KG1 (cell line): ENCODE measurements around the gene CTDSPL.

Source experiments
- DNase-seq: peaks from one replicate; lab custom pipeline; 2025; lab: John Stamatoyannopoulos, UW

Gene CTDSPL

GRCh38 chr3:37988931-37989525 is 127.3 kb downstream of the CTDSPL start:
- DNase-seq, result no peak

GRCh38 chr3:37989821-37990480 is 128.3 kb downstream of the CTDSPL start:
- DNase-seq, result no peak

- no peak for DNase-seq
Observed at GRCh38 chr3:37990527-37990926, 128.8 kb downstream of the CTDSPL start, which contains the start of gene VILL. TSS of gene VILL (plus strand) at chr3:37990786. CDS start at chr3:37993673, 2,887 bp downstream.

DNA sequence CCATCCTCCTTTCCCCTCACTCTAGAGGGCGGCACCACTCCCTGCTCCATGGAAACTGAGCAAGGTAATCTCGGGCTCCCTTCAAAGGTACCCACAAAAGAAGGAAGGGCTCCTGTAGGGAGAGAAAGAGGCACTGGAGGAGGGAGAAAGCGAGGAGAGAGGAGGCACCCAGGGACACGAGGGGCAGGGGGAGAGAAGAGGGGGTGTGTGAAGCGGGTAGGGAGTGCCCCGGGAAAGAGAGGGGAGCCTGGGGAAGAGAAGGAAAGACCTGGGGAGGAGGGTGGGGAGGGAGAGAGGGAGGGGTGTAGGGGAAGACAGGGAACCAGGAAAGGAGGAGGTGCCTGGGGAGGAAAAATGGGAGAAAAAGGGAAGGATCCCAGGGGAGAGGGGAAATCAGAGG is 129.4 kb downstream of the CTDSPL start:
- no peak for DNase-seq

DNA sequence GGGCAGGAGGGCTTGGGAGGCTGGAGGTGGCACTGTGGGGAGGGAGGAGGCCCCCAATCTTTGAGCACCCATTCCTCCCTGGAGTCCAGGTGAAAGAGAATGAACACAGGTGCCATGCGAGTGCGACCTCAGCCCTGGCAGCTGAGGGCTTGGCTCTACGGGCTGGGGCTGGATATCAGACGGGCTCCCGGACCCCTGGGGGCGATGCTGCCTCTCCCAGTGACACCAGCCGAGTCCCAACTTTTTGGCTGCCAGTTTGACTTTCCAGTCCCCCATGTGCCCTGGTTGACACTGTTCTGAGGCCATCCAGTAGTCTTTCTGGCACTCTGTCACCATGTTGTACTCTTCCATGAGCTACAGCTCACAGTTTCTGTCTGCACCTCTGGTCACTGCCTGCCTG is 130.1 kb downstream of the CTDSPL start:
- no peak for DNase-seq

DNA sequence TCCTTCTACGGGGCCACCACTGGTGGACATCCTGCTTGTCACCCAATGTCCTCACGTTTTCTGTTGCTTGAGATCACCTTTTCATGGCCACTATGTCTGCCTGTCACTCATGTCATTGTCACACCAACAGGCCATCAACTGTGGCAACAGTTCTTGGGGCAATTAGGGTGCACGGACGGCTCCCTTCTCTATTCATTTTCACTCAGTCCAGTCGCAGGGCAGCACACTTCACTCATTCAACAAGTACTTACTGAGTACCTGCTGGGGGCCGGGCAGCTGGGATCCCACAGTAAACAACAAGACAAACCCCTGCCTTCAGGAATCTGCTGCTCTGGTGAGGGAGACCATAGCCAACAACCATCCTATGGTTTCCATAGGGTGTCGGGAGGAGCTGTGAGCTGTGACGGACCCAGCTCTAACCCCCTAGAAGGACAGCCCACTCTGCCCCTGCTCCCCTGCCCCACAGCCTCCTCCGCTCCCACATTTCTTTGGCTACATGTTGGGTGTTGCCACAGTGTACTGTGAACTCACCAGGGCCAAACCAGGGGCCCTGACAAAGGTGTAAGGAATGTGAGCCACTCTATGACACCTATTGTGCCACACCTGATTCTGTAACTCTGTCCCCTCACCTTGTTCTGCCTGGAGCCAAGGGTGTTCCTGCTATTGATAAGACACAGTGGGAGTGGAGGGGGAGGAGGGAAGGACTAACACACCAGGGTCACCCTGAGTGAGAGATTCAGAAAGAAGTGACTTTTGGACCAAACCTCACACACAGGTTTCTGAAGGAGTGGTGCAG is 130.8 kb downstream of the CTDSPL start:
- DNase-seq, result no peak

DNA sequence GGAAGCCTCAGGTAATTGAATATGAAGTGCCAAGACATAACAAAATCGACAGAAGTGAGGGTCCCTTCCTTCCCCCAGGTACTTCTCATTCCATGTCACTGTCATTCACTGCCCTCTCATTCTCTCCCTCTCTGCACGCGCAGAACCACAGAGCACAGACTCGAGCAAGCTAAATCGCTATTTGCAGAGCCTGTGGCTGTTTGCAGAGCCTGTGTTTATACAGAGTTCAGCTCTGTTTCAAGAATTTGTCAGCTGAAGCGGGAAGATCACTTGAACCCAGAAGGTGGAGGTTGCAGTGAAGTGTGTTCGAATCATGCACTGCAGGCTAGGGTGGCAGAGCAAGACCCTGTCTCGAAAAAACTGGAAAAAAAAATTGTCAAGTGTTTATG is 131.4 kb downstream of the CTDSPL start:
- no peak for DNase-seq

- DNase-seq, result no peak
Observed at GRCh38 chr3:37993460-37993819, 131.8 kb downstream of the CTDSPL start.

DNA sequence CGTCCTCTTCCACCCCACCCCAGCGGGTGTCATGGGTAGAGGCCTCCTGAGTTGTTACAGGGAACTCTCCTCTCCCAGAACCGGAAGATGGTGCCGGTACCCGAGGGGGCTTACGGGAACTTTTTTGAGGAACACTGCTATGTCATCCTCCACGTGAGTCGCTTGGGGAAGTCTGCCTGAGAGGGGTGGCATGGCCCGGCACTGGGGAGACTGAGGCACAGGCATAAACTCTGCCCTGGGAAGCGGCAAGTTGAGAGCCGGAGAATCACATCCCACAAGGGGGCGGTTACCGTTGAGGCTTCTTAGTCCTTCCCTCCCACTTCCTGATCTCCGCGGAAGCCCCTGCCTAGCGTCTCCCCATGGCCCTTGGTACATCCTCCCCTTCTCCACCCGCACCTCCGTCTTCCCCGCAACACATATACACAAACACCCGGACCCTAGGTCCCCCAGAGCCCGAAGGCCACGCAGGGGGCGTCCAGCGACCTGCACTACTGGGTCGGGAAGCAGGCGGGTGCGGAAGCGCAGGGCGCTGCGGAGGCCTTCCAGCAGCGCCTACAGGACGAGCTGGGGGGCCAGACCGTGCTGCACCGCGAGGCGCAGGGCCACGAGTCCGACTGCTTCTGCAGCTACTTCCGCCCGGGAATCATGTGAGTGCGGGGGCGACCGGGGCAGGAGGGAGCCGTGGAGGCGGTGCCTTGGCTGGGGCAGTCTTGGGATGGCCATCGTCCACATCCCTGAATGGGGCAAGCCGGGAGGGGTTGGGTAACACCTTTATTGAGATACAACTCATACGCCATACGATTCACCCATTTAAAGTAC is 132.3 kb downstream of the CTDSPL start:
- peak; percentile 59 for DNase-seq

DNA sequence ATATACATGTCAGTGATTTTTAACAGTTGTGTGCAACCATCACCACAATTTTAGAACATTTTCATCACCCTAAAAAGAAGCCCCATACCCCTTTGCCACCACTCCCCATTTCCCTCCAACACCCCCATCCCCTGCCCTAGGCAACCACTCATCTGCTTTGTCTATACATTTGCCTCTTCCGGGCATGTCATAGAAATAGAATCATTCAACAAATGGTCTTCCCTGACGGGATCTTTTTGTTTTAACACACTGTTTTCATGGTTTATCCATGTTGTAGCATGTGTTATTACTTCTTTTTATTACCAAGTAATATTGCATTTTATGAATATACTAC is 132.9 kb downstream of the CTDSPL start:
- no peak for DNase-seq

GRCh38 chr3:37995652-37996641 is 134.3 kb downstream of the CTDSPL start:
- DNase-seq, result no peak

GRCh38 chr3:37996785-37997301 is 135.2 kb downstream of the CTDSPL start:
- DNase-seq, result peak; percentile 77

DNA sequence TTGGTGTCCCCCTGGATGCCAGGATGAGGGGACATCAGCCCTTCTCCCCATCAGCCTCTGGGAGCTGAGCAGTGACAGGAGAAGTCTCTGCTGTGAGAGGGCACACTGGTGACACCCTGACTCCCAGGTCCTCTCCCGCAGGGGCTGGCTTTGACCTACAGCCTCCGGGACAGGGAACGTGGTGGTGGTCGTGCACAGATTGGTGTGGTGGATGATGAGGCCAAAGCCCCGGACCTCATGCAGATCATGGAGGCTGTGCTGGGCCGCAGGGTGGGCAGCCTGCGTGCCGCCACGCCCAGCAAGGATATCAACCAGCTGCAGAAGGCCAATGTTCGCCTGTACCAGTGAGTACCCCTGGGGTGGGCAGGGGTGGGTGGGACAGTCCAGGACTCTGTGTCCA is 135.7 kb downstream of the CTDSPL start:
- no peak for DNase-seq

GRCh38 chr3:37997791-37998370 is 136.2 kb downstream of the CTDSPL start:
- no peak for DNase-seq

DNA sequence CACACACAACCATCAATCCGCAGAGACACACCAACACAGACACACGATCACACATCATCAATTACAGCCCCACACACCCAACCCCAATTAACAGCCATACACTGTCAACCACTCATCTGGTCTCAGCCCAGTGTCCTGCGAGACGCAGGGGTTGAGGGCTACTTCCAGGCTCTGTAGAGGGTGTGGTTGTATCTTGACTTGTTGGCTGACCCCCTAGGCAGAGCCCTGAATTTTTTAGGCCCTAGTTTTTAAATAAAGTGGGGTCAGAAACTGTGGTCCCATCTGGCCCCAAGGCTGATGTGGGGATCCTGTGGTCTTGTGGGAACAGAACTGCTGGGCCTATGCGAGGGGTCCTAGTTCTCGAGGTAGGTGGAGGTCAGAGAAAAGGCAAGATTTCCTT is 138.2 kb downstream of the CTDSPL start:
- no peak for DNase-seq

- DNase-seq, result no peak
Observed at GRCh38 chr3:38000242-38000916, 138.7 kb downstream of the CTDSPL start.

GRCh38 chr3:38000965-38001455 is 139.3 kb downstream of the CTDSPL start:
- no peak for DNase-seq

DNA sequence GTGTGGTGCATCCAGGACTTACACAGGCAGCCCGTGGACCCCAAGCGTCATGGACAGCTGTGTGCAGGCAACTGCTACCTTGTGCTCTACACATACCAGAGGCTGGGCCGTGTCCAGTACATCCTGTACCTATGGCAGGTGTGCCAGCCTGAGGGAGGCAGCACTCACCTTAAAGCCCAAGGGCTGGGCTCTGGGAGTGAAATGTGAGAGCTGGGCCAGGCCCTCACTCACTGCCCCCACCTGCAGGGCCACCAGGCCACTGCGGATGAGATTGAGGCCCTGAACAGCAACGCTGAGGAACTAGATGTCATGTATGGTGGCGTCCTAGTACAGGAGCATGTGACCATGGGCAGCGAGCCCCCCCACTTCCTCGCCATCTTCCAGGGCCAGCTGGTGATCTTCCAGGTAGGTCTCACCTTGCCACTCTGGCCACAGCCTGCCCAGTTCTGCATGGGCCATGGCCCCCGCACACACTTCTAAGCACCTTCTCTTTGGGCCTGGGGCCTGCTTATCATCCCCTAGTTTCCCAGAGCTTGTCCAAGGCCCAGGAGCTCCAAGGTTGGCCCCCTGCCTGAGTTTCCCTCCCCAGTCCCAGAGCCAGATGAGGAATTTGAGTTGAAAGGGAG is 139.9 kb downstream of the CTDSPL start:
- DNase-seq, result no peak

- DNase-seq, result no peak
Observed at GRCh38 chr3:38002291-38002876, 140.7 kb downstream of the CTDSPL start.
